Effector CD4-positive, alpha-beta T cell (primary cell): ENCODE data around the gene NELL1.

ENCODE experiments used
- DNase-seq: peaks from one replicate; pipeline ENCODE4 v3.0.0-alpha.2; 2020

The NELL1 gene

GRCh38 chr11:20991471-20991870, 322.1 kb downstream of the NELL1 start:
- no peak for DNase-seq

- DNase-seq = no peak
These were observed 337.9 kb downstream of the NELL1 start for GRCh38 chr11:21007297-21007696.

GRCh38 chr11:21018248-21018647, 348.9 kb downstream of the NELL1 start:
- no peak for DNase-seq

- DNase-seq = no peak
These were observed 357.3 kb downstream of the NELL1 start for GRCh38 chr11:21026685-21027084.

GRCh38 chr11:21037850-21038249, 368.5 kb downstream of the NELL1 start:
- no peak for DNase-seq

GRCh38 chr11:21038801-21039200, 369.4 kb downstream of the NELL1 start:
- DNase-seq = no peak

- DNase-seq = no peak
These were observed 371.2 kb downstream of the NELL1 start for GRCh38 chr11:21040630-21041029.

- no peak for DNase-seq
These were observed 379.2 kb downstream of the NELL1 start for GRCh38 chr11:21048626-21049025.

GRCh38 chr11:21053466-21053865, 384.1 kb downstream of the NELL1 start:
- DNase-seq = no peak

- DNase-seq = no peak
These were observed 387.3 kb downstream of the NELL1 start for GRCh38 chr11:21056644-21057043.

GRCh38 chr11:21059879-21060278, 390.5 kb downstream of the NELL1 start:
- DNase-seq = no peak

- DNase-seq = no peak
These were observed 396.6 kb downstream of the NELL1 start for GRCh38 chr11:21066030-21066429.

- DNase-seq = no peak
These were observed 399.5 kb downstream of the NELL1 start for GRCh38 chr11:21068886-21069285.

- DNase-seq = no peak
These were observed 400.5 kb downstream of the NELL1 start for GRCh38 chr11:21069909-21070308.

GRCh38 chr11:21072558-21072957, 403.2 kb downstream of the NELL1 start:
- DNase-seq = no peak

- no peak for DNase-seq
These were observed 413.5 kb downstream of the NELL1 start for GRCh38 chr11:21082853-21083252.

- DNase-seq = no peak
These were observed 419.5 kb downstream of the NELL1 start for GRCh38 chr11:21088930-21089329.

GRCh38 chr11:21104641-21105040, 435.3 kb downstream of the NELL1 start:
- DNase-seq = no peak

- DNase-seq = no peak
These were observed 436.0 kb downstream of the NELL1 start for GRCh38 chr11:21105196-21105917.

GRCh38 chr11:21109341-21109740, 440.0 kb downstream of the NELL1 start:
- DNase-seq = no peak

GRCh38 chr11:21110415-21110814, 441.0 kb downstream of the NELL1 start:
- DNase-seq = no peak

- DNase-seq = no peak
These were observed 444.5 kb downstream of the NELL1 start for GRCh38 chr11:21113876-21114275.

GRCh38 chr11:21116009-21116408, 446.6 kb downstream of the NELL1 start:
- DNase-seq = no peak

- DNase-seq = no peak
These were observed 450.0 kb downstream of the NELL1 start for GRCh38 chr11:21119411-21119810.

- no peak for DNase-seq
These were observed 452.6 kb downstream of the NELL1 start for GRCh38 chr11:21121991-21122390.
